ENCODE results near the gene LRBA.

DNA sequence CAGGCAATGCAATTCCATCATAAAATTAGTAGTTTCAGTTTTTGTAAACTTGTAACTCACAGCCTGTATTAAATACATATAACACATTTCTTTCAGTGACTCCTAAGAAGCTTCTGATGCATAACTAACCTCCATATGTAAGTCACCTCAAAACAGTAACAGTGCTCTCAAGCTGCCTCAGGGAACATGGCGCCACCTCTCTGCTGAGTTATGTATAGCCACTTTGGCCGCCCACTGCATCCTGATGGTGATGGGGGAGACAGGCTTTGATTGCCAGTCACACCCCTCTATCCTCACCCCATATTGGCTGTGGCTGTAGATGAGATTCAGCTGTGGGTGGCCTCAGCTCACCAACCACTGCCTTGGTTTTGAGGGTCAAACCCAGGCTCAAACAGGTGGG is 54.3 kb downstream of the LRBA start:
- TF ChIP-seq, protein P1, sequence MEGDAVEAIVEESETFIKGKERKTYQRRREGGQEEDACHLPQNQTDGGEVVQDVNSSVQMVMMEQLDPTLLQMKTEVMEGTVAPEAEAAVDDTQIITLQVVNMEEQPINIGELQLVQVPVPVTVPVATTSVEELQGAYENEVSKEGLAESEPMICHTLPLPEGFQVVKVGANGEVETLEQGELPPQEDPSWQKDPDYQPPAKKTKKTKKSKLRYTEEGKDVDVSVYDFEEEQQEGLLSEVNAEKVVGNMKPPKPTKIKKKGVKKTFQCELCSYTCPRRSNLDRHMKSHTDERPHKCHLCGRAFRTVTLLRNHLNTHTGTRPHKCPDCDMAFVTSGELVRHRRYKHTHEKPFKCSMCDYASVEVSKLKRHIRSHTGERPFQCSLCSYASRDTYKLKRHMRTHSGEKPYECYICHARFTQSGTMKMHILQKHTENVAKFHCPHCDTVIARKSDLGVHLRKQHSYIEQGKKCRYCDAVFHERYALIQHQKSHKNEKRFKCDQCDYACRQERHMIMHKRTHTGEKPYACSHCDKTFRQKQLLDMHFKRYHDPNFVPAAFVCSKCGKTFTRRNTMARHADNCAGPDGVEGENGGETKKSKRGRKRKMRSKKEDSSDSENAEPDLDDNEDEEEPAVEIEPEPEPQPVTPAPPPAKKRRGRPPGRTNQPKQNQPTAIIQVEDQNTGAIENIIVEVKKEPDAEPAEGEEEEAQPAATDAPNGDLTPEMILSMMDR (IDR thresholded peaks at IDR 0.05) = no peak
- no peak for TF ChIP-seq POLR2A (IDR thresholded peaks at IDR 0.05)
